Activated CD8-positive, alpha-beta T cell treated with anti-CD3 and anti-CD28 coated beads for 36 hours (primary cell): ENCODE measurements around the gene DNAAF8. TPM values are rescaled to one million over a fixed set of nuclear protein-coding genes. Genes with fewer than 3 reads are reported as not detected.
"Not testable (repeated sequence)": the region's sequence is repeated elsewhere in the genome, so short reads cannot be mapped to it uniquely, and the experiment has no call there.

ENCODE experiments used
- ATAC-seq: fragments of 200-7000 bp; cut with Tn5 transposase; one replicate; pipeline ENCODE4 v1.10.0; 2021; ENCODE audit warnings: mild to moderate bottlenecking, moderate library complexity
- CTCF ChIA-PET: fragments of 350-600 bp; sonication (Branson Sonifier 250); formaldehyde crosslinking; loops from one replicate; lab custom pipeline; 2021; ENCODE audit warnings: antibody characterized with exemption; lab: Charles Lee
- POLR2A ChIA-PET: fragments of 350-600 bp; sonication (Branson Sonifier 250); formaldehyde crosslinking; loops from one replicate; lab custom pipeline; 2021; ENCODE audit warnings: antibody characterized with exemption; lab: Charles Lee
- DNase-seq: peaks from one replicate; pipeline ENCODE4 v3.0.0-alpha.2; 2020
- H3K27ac Mint-ChIP-seq: one replicate; pipeline ENCODE4 v1.8.0; 2021; ENCODE audit warnings: mild to moderate bottlenecking, mixed read lengths
- H3K27me3 Mint-ChIP-seq: one replicate; pipeline ENCODE4 v1.8.0; 2021; ENCODE audit warnings: mixed read lengths
- H3K36me3 Mint-ChIP-seq: one replicate; pipeline ENCODE4 v1.8.0; 2021; ENCODE audit warnings: low read depth, mixed read lengths
- H3K4me1 Mint-ChIP-seq: one replicate; pipeline ENCODE4 v1.8.0; 2021; ENCODE audit warnings: low read depth, mixed read lengths
- H3K4me3 Mint-ChIP-seq: one replicate; pipeline ENCODE4 v1.8.0; 2021; ENCODE audit warnings: mild to moderate bottlenecking, moderate library complexity, mixed read lengths
- H3K9me3 Mint-ChIP-seq: one replicate; pipeline ENCODE4 v1.8.0; 2021; ENCODE audit warnings: mixed read lengths
- intact Hi-C: fragments of 100-400 bp; cut with micrococcal nuclease; formaldehyde crosslinking; loops from one replicate; pipeline ENCODE4 v1.10.0; 2022
- total RNA-seq, 2 experiments: library from RNA; stranded (reverse); gene quantifications; one replicate each; pipeline ENCODE4 v1.2.3, GENCODE V29; 2021
- TF ChIP-seq, protein P1 (sequence below): fragments of 200-600 bp; IDR thresholded peaks from one replicate; pipeline ENCODE4 v1.8.0; 2022; ENCODE audit warnings: antibody characterized with exemption, mild to moderate bottlenecking

DNAAF8 gene
- total RNA-seq, 2 experiments from 2014 or later, result 0.18 to 0.38 TPM

DNA sequence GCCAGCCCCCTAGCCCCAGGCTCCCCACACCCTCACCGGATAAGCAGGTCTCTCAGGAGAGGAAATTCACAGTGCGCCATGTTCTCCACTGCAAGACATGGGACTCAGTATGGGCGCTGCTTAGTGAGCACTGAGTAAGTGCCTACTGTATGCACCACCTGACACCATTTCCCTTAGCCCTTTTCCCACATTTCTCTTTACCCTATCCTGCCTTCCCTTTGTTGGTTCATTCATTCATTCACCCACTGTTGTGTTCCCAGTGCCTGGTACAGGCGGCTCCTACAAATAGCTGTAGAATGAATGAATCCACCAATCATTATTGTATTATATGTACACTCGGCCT is 43.7 kb downstream of the DNAAF8 start:
- DNase-seq (no peak), ATAC-seq (no peak)
- no peaks in the 10 kb centered on the region for H3K9me3 Mint-ChIP-seq
- TF ChIP-seq, protein P1, sequence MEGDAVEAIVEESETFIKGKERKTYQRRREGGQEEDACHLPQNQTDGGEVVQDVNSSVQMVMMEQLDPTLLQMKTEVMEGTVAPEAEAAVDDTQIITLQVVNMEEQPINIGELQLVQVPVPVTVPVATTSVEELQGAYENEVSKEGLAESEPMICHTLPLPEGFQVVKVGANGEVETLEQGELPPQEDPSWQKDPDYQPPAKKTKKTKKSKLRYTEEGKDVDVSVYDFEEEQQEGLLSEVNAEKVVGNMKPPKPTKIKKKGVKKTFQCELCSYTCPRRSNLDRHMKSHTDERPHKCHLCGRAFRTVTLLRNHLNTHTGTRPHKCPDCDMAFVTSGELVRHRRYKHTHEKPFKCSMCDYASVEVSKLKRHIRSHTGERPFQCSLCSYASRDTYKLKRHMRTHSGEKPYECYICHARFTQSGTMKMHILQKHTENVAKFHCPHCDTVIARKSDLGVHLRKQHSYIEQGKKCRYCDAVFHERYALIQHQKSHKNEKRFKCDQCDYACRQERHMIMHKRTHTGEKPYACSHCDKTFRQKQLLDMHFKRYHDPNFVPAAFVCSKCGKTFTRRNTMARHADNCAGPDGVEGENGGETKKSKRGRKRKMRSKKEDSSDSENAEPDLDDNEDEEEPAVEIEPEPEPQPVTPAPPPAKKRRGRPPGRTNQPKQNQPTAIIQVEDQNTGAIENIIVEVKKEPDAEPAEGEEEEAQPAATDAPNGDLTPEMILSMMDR, result no peak
- ChIA-PET POLR2A (interaction anchor here (1.0 kb wide), 1 partner anchor 21 kb away, joined by 3 read pairs; no protein-coding TSS in a partner anchor), CTCF (no interaction called here)
- H3K27ac Mint-ChIP-seq, result no peak overlapping the region
- intact Hi-C loops, result no loop called here
- no peak overlapping the region for H3K4me3 Mint-ChIP-seq
- no peaks in the 10 kb centered on the region for H3K4me1 Mint-ChIP-seq
- no peaks in the 10 kb centered on the region for H3K36me3 Mint-ChIP-seq
- no peaks in the 10 kb centered on the region for H3K27me3 Mint-ChIP-seq

DNA sequence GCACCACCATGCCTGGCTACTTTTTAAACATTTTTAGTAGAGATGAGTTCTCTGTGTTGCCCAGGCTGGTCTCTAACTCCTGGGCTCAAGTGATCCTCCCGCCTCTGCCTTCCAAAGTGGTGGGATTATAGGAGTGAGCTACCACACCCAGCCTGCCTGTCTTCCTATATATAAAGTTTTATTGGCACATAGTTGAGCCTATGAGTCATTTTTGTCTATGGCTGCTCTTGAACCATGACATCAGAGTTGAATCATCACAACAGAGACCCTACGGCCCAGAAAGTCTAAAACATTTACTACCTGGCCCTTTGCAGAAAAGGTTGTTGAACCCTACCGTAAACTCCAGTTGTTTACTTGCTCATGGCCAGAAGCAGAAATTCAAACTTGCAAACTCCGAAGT is 45.9 kb downstream of the DNAAF8 start:
- TF ChIP-seq, protein P1, result no peak
- intact Hi-C loops, result no loop called here
- Mint-ChIP-seq H3K4me1 (no peaks in the 10 kb centered on the region), H3K36me3 (no peaks in the 10 kb centered on the region), H3K4me3 (no peak overlapping the region), H3K27me3 (no peaks in the 10 kb centered on the region), H3K9me3 (no peaks in the 10 kb centered on the region), H3K27ac (no peak overlapping the region)
- no peak for DNase-seq
- CTCF ChIA-PET, result no interaction called here
- POLR2A ChIA-PET, result no interaction called here
- no peak for ATAC-seq

DNA sequence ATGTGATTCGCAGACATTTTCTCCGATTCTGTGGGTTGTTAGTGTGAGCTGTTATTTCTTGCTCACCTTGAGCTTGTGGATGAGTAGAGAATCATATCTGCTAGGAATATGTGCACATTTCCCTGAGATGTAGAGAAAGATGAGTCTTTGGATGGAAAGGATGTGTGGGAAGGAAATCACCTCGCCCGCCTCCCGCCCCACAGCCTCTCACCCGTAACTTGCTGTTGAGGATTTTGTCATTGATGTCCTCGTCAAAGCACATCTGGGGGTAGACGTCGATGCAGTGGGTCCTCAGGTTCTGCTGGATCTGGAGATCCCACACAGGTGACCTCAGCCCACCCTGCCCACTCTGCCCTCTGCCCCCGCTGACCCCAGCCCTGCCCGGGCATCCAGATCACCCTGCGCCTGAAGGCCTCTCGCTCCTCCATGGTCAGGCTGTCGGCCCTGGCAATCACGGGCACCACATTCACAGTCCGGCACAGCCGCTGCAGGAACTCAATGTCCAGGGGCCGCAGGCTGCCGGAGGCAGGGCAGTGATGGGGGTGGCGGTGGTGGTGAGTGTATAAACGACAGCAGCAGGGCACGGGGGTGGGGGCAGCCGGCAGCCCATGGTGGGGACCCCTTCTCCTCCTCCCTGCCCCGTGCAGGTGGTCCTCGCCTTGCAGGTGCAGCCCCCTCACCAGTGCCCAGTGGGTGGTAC is 49.1 kb downstream of the DNAAF8 start:
- Mint-ChIP-seq H3K9me3 (no peaks in the 10 kb centered on the region), H3K36me3 (no peaks in the 10 kb centered on the region), H3K4me1 (no peaks in the 10 kb centered on the region), H3K27me3 (no peaks in the 10 kb centered on the region), H3K27ac (no peak overlapping the region), H3K4me3 (no peak overlapping the region)
- DNase-seq (no peak), ATAC-seq (no peak)
- CTCF ChIA-PET, result no interaction called here
- intact Hi-C loops, result no loop called here
- POLR2A ChIA-PET, result no interaction called here
- TF ChIP-seq, protein P1, result no peak

DNA sequence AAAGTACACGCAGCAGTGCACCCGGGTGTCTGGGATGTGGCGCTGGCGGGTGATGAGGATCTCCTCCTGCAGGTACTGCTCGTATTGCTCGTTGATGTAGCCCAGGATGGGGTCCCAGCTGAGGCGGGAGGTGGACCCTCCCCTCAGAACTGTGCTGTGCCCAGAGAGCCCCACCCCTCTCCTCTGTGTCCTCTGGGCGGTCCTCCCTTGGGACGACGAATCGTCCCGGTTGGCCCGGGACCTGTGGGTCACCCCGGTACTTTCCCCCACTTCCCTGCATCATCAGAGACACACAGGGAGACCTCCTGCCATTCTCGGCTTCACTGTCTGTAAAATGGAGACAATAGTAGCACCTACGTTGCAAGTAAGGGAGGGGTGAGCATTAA is 49.6 kb downstream of the DNAAF8 start:
- no peak overlapping the region for H3K27ac Mint-ChIP-seq
- CTCF ChIA-PET, result no interaction called here
- intact Hi-C loops, result no loop called here
- no peaks in the 10 kb centered on the region for H3K27me3 Mint-ChIP-seq
- TF ChIP-seq, protein P1, result no peak
- DNase-seq, result no peak
- no peaks in the 10 kb centered on the region for H3K36me3 Mint-ChIP-seq
- no peaks in the 10 kb centered on the region for H3K4me1 Mint-ChIP-seq
- ATAC-seq, result no peak
- POLR2A ChIA-PET, result no interaction called here
- H3K4me3 Mint-ChIP-seq, result no peak overlapping the region
- no peaks in the 10 kb centered on the region for H3K9me3 Mint-ChIP-seq

DNA sequence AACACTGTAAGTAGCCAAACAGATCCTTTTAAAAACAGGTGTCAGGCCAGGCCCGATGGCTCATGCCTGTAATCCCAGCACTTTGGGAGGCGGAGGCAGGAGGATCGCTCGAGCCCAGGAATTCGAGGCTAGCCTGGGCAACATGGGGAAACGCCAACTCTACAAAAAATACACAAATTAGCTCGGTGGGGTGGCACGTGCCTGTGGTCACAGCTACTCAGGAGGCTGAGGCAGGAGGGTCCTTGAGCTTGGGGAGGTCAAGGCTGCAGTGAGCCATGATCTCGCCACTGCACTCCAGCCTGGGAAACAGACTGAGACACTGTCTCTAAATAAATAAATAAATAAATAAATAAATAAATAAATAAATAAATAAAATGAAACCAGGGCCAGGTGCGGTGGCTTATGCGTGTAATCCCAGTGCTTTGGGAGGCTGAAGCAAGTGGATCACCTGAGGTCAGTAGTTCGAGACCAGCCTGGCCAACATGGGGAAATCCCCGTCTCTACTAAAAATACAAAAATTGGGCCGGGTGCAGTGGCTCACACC is 50.2 kb downstream of the DNAAF8 start:
- H3K9me3 Mint-ChIP-seq, H3K36me3 Mint-ChIP-seq, H3K4me3 Mint-ChIP-seq, ATAC-seq, H3K27ac Mint-ChIP-seq, POLR2A ChIA-PET, H3K27me3 Mint-ChIP-seq, intact Hi-C loops, CTCF ChIA-PET, DNase-seq, H3K4me1 Mint-ChIP-seq: not testable (repeated sequence)
